ENCODE results near the gene ODF2. TPM values are rescaled to one million over a fixed set of nuclear protein-coding genes. Genes with fewer than 3 reads are reported as not detected.

Gene ODF2
- total and polyA plus RNA-seq, 2 donors (not counting 3 experiments of a cell fraction or from before 2014, with no cell fraction given) = 16.7 to 49.5 TPM

DNA sequence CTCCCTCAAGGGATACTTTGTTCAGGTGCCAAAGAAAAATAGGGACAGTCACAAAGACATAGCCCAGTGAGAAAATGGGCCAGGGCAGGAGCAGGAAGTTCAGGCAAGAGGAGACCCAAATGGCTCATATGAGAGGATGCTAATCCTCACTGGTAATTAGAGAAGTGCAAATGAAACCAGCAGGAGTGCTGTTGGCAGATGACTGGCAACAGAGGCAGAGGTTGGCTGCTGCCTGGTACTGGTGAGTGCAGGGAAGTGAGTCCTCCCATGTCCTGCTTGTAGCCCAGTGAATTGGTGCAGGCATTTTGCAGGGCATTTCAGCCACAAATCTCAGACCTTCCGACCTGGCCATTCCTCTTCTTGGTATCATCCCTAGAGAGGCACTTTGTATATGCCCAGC lies 23.5 kb downstream of the ODF2 start:
- dilution Hi-C loops (cut with MboI; ENCODE audit: extremely low pct_ligation_motif_present, low sequenced_read_pairs) = no loop called here
- no peak overlapping the region for H3K4me2 ChIP-seq (ENCODE audit: insufficient read depth, low read length)
- FAIRE-seq = no peak
- no peaks in the 10 kb centered on the region for H3K79me2 ChIP-seq (ENCODE audit: control insufficient read depth, insufficient read depth, low read length)
- POLR2A ChIA-PET = no interaction called here
- intact Hi-C loops (cut with micrococcal nuclease) = no loop called here
- no peaks in the 10 kb centered on the region for H3K9me1 ChIP-seq (replicated peaks; ENCODE audit: control insufficient read depth, extremely low read depth, insufficient read depth, low read length)
- H4K20me1 ChIP-seq (replicated peaks; ENCODE audit: control insufficient read depth, extremely low read depth, insufficient read depth, low read length) = no peaks in the 10 kb centered on the region
- TF ChIP-seq FOS (IDR thresholded peaks at IDR 0.05; ENCODE audit: borderline replicate concordance, insufficient read depth, low read length) (no peak), EZH2 (IDR thresholded peaks at IDR 0.05; ENCODE audit: borderline replicate concordance, low read depth, low read length, severe bottlenecking) (no peak), POLR2A (IDR thresholded peaks at IDR 0.05; ENCODE audit: low read depth, low read length) (no peak), POLR2AphosphoS5 (IDR thresholded peaks at IDR 0.05; ENCODE audit: insufficient read depth, low read depth, low read length) (no peak), JUN (IDR thresholded peaks at IDR 0.05; ENCODE audit: borderline replicate concordance, insufficient read depth, insufficient read length, low read depth) (no peak), GATA2 (IDR thresholded peaks at IDR 0.05; ENCODE audit: insufficient read depth, insufficient read length, low read depth, low read length) (no peak), MYC (IDR thresholded peaks at IDR 0.05; ENCODE audit: low read depth, low read length) (no peak)
- TF ChIP-seq, protein P1, sequence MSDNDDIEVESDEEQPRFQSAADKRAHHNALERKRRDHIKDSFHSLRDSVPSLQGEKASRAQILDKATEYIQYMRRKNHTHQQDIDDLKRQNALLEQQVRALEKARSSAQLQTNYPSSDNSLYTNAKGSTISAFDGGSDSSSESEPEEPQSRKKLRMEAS (IDR thresholded peaks at IDR 0.05; ENCODE audit: insufficient read depth, insufficient read length) = no peak
- TF ChIP-seq, protein P2, sequence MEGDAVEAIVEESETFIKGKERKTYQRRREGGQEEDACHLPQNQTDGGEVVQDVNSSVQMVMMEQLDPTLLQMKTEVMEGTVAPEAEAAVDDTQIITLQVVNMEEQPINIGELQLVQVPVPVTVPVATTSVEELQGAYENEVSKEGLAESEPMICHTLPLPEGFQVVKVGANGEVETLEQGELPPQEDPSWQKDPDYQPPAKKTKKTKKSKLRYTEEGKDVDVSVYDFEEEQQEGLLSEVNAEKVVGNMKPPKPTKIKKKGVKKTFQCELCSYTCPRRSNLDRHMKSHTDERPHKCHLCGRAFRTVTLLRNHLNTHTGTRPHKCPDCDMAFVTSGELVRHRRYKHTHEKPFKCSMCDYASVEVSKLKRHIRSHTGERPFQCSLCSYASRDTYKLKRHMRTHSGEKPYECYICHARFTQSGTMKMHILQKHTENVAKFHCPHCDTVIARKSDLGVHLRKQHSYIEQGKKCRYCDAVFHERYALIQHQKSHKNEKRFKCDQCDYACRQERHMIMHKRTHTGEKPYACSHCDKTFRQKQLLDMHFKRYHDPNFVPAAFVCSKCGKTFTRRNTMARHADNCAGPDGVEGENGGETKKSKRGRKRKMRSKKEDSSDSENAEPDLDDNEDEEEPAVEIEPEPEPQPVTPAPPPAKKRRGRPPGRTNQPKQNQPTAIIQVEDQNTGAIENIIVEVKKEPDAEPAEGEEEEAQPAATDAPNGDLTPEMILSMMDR (IDR thresholded peaks at IDR 0.05; ENCODE audit: extremely low read depth in 1 of 2, insufficient read depth in 1 of 2, low read depth in 1 of 2, low read length in 2 of 2) = no peak
- H3K36me3 ChIP-seq (ENCODE audit: control insufficient read depth in 2 of 2, extremely low read depth in 1 of 2, insufficient read depth in 2 of 2, low read length in 2 of 2) = peaks cover 5 to 16% of the 10 kb centered on the region in 2 experiments
- H2AFZ ChIP-seq (ENCODE audit: low read depth, low read length) = no peak overlapping the region
- H3K27ac ChIP-seq (ENCODE audit: insufficient read depth, low read depth, low read length) = no peak overlapping the region
- H3K9ac ChIP-seq (replicated peaks; ENCODE audit: extremely low read depth, insufficient read depth, low read length) = no peak overlapping the region
- DNase-seq (ENCODE audit: low read depth, low spot score) = no peak
- no peaks in the 10 kb centered on the region for H3K9me3 ChIP-seq (replicated peaks; ENCODE audit: control insufficient read depth, insufficient read depth, low read length)
- no peaks in the 10 kb centered on the region for H3K4me1 ChIP-seq (ENCODE audit: control insufficient read depth, extremely low read depth, insufficient read depth, low read length)
- H3K4me3 ChIP-seq (replicated peaks in 1 of 3; ENCODE audit: insufficient read depth in 1 of 3, low read depth in 1 of 3, low read length in 3 of 3) = no peak overlapping the region
- CTCF ChIA-PET = no interaction called here
- no TSS peak for BruUV-seq (replicated peaks)
- H3K27me3 ChIP-seq (ENCODE audit: control insufficient read depth in 2 of 2, insufficient read depth in 2 of 2, low read length in 2 of 2) = no peaks in the 10 kb centered on the region
